Measurements from ENCODE around the gene AGPAT1.
A peak's percentile ranks its signal among the peaks of the same experiment; 100 is the strongest.

The AGPAT1 gene

DNA sequence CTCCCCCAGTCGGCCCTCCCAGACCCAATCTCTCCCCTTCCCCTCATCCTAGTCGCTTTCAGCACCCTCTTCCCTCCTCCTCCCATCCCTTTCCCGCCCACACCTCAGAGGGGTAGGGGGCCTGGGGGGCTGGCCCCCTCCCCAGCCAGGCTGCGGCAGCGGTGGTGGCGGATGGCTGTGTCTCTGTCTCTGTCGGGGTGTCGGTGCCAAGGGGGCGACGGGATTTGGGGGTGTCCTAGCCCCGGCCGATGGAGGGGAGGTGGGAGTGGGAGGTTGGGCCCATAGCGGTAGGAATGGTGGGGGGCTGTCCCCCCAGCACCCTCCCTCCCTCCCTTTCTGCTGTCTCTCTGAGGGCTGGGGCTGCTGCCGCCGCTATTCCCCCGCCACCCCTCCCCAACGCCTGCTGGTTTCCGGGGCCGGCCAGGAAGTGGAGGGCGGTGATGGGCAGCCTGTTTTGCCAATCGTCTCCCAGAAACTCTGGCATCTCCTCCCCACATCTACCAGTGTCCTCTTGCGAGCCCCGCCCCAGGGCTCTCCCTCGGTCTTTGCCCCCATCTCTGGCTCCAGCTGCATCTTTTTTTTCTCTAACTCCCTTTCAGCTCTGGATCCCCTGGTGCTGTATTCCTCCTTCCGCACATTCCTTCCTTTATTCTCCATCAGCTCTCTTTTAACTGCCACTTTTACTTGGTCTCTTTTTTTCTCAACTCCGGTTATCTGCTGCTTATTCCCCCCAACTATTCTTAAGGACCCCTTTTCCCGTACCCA is at the start of gene AGPAT1:
Gene AGPAT1 (minus strand): TSS at position 374 of the 765 bp plus-strand sequence. CDS start 4,588 bp downstream, outside the sequence.
- H3K36me3 ChIP-seq (ENCODE audit: control insufficient read depth, insufficient read depth, low read length): peaks cover 5% of the 10 kb centered on the region; the same call in 1 of the 2 replicates
- no peak for DNase-seq (ENCODE audit: low read depth, low spot score)
- no CpG with 5 or more reads among the region's 27 CpGs for WGBS (ENCODE audit: insufficient coverage, insufficient read length)
- H3K27ac ChIP-seq (ENCODE audit: low read length): peak within 1 kb of the TSS; percentile 49
- H3K27me3 ChIP-seq (ENCODE audit: control insufficient read depth, insufficient read depth, low read length): no peaks in the 10 kb centered on the region
- H3K9me3 ChIP-seq (ENCODE audit: control insufficient read depth, insufficient read depth, low read length): no peaks in the 10 kb centered on the region
- peak within 1 kb of the TSS; percentile 98 for H3K4me3 ChIP-seq (ENCODE audit: low read length)
- H3K4me1 ChIP-seq (ENCODE audit: control insufficient read depth, insufficient read depth, low read length): peaks cover 2% of the 10 kb centered on the region; the same call in 1 of the 2 replicates

DNA sequence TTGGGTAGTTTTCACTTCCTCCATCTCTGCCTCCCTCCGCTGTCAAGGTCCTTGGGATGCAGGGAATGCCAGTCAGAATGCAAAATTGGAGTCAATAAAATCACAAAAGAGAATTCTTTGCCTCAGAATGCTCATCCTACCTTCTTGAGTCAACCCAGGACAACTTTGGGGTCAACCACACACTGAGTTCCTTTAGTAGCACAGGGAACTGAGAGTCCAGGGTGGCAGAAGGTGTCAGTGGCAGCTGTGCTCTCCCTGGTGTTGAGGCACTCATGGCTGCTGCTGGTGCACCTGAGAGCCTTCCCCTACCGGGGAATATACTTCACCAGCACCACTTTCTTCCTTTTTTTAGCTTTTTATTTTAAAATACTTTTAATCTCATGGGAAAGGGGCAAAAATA is 48.8 kb upstream of the AGPAT1 start:
- Histone ChIP-seq H3K36me3 (ENCODE audit: control insufficient read depth, insufficient read depth, low read length) (no peaks in the 10 kb centered on the region), H3K4me3 (ENCODE audit: low read length) (no peak overlapping the region), H3K4me1 (ENCODE audit: control insufficient read depth, insufficient read depth, low read length) (no peaks in the 10 kb centered on the region; the same call in 1 of the 2 replicates), H3K9me3 (ENCODE audit: control insufficient read depth, insufficient read depth, low read length) (no peaks in the 10 kb centered on the region), H3K27me3 (ENCODE audit: control insufficient read depth, insufficient read depth, low read length) (no peaks in the 10 kb centered on the region), H3K27ac (ENCODE audit: low read length) (no peak overlapping the region)
- WGBS (ENCODE audit: insufficient coverage, insufficient read length): no CpG with 5 or more reads among the region's 2 CpGs
- no peak for DNase-seq (ENCODE audit: low read depth, low spot score)

DNA sequence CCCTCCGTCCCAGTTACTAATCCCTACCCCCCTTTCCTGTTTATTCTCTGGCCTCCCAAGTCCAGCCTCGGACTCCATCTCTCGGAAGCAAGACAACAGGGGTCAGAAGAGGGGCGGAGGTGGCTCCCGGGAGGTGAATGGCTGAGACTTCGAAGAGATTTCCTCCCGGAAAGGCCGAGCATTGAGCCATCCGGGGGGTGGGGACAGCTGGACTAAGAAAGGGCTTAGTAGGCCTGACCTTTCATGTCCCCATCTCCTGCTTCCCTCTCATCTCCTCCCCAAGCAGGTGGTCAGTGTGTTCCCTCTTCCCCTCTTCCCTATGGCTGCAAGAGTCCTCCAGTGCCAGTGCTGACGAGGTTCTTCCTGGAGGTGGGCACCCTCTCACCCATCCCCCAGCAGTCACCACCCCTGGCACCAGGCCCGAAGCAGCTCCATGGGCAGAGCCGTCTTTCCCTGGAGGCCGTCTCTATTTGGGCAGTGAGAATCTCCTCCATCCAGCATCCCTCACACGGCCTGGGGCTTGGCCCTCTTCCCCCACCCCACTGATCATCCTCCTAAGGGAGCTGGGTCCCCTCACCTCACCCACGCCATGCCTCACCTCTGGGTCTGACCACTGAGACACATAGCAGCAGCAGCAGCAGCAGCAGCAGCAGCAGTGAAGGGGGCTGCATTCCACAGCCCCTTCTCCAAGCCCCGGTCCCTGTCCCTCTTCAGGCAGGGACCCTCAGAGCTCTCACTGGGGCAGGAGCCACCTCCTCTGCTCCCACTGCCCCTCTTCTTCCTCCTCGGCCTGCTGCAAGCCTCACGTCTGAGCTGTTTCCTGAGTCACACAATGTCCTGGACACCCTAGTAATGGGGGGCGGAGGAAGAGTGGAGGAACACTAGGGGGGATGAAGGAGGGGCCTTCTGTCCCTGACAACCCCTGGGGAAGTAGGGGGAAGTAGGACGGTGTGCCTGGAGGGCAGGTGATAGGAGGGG is 47.7 kb upstream of the AGPAT1 start, which contains the start of gene NOTCH4:
Gene NOTCH4 (minus strand): TSS at position 810 of the 978 bp plus-strand sequence. CDS start 139 bp downstream, at position 671.
- no peak within 1 kb of the TSS for H3K4me3 ChIP-seq (ENCODE audit: low read length)
- H3K27me3 ChIP-seq (ENCODE audit: control insufficient read depth, insufficient read depth, low read length): no peaks in the 10 kb centered on the region
- H3K27ac ChIP-seq (ENCODE audit: low read length): no peak within 1 kb of the TSS
- no CpG with 5 or more reads among the region's 20 CpGs for WGBS (ENCODE audit: insufficient coverage, insufficient read length)
- DNase-seq (ENCODE audit: low read depth, low spot score): no peak
- H3K4me1 ChIP-seq (ENCODE audit: control insufficient read depth, insufficient read depth, low read length): no peaks in the 10 kb centered on the region; the same call in 1 of the 2 replicates
- no peaks in the 10 kb centered on the region for H3K36me3 ChIP-seq (ENCODE audit: control insufficient read depth, insufficient read depth, low read length)
- no peaks in the 10 kb centered on the region for H3K9me3 ChIP-seq (ENCODE audit: control insufficient read depth, insufficient read depth, low read length)

GRCh38 chr6:32222333-32223230 is 46.7 kb upstream of the AGPAT1 start:
- H3K27me3 ChIP-seq (ENCODE audit: control insufficient read depth, insufficient read depth, low read length): no peaks in the 10 kb centered on the region
- H3K4me1 ChIP-seq (ENCODE audit: control insufficient read depth, insufficient read depth, low read length): no peaks in the 10 kb centered on the region; the same call in 1 of the 2 replicates
- H3K36me3 ChIP-seq (ENCODE audit: control insufficient read depth, insufficient read depth, low read length): no peaks in the 10 kb centered on the region
- WGBS (ENCODE audit: insufficient coverage, insufficient read length): no CpG with 5 or more reads among the region's 8 CpGs
- no peaks in the 10 kb centered on the region for H3K9me3 ChIP-seq (ENCODE audit: control insufficient read depth, insufficient read depth, low read length)
- no peak overlapping the region for H3K27ac ChIP-seq (ENCODE audit: low read length)
- H3K4me3 ChIP-seq (ENCODE audit: low read length): no peak overlapping the region
- DNase-seq (ENCODE audit: low read depth, low spot score): no peak

GRCh38 chr6:32220021-32220420 is 44.1 kb upstream of the AGPAT1 start:
- Histone ChIP-seq H3K27ac (ENCODE audit: low read length) (no peak overlapping the region), H3K4me3 (ENCODE audit: low read length) (no peak overlapping the region), H3K36me3 (ENCODE audit: control insufficient read depth, insufficient read depth, low read length) (no peaks in the 10 kb centered on the region), H3K27me3 (ENCODE audit: control insufficient read depth, insufficient read depth, low read length) (no peaks in the 10 kb centered on the region), H3K9me3 (ENCODE audit: control insufficient read depth, insufficient read depth, low read length) (no peaks in the 10 kb centered on the region), H3K4me1 (ENCODE audit: control insufficient read depth, insufficient read depth, low read length) (no peaks in the 10 kb centered on the region; the same call in 1 of the 2 replicates)
- WGBS (ENCODE audit: insufficient coverage, insufficient read length): no CpG with 5 or more reads among the region's 4 CpGs
- DNase-seq (ENCODE audit: low read depth, low spot score): no peak

GRCh38 chr6:32218167-32218566 is 42.3 kb upstream of the AGPAT1 start:
- no peaks in the 10 kb centered on the region; the same call in 1 of the 2 replicates for H3K4me1 ChIP-seq (ENCODE audit: control insufficient read depth, insufficient read depth, low read length)
- H3K36me3 ChIP-seq (ENCODE audit: control insufficient read depth, insufficient read depth, low read length): no peaks in the 10 kb centered on the region
- no peak overlapping the region for H3K27ac ChIP-seq (ENCODE audit: low read length)
- no peak overlapping the region for H3K4me3 ChIP-seq (ENCODE audit: low read length)
- no peaks in the 10 kb centered on the region for H3K9me3 ChIP-seq (ENCODE audit: control insufficient read depth, insufficient read depth, low read length)
- no peak for DNase-seq (ENCODE audit: low read depth, low spot score)
- no peaks in the 10 kb centered on the region for H3K27me3 ChIP-seq (ENCODE audit: control insufficient read depth, insufficient read depth, low read length)
- no CpG with 5 or more reads among the region's 7 CpGs for WGBS (ENCODE audit: insufficient coverage, insufficient read length)

- DNase-seq (ENCODE audit: low read depth, low spot score): no peak
- H3K4me1 ChIP-seq (ENCODE audit: control insufficient read depth, insufficient read depth, low read length): no peaks in the 10 kb centered on the region; the same call in 1 of the 2 replicates
- H3K4me3 ChIP-seq (ENCODE audit: low read length): no peak overlapping the region
- no peak overlapping the region for H3K27ac ChIP-seq (ENCODE audit: low read length)
- H3K9me3 ChIP-seq (ENCODE audit: control insufficient read depth, insufficient read depth, low read length): no peaks in the 10 kb centered on the region
- no peaks in the 10 kb centered on the region for H3K27me3 ChIP-seq (ENCODE audit: control insufficient read depth, insufficient read depth, low read length)
- no CpG with 5 or more reads among the region's 11 CpGs for WGBS (ENCODE audit: insufficient coverage, insufficient read length)
- H3K36me3 ChIP-seq (ENCODE audit: control insufficient read depth, insufficient read depth, low read length): no peaks in the 10 kb centered on the region
These were observed 41.1 kb upstream of the AGPAT1 start for GRCh38 chr6:32216998-32217397.

GRCh38 chr6:32216285-32216684 is 40.4 kb upstream of the AGPAT1 start:
- no CpG with 5 or more reads among the region's 10 CpGs for WGBS (ENCODE audit: insufficient coverage, insufficient read length)
- no peaks in the 10 kb centered on the region; the same call in 1 of the 2 replicates for H3K4me1 ChIP-seq (ENCODE audit: control insufficient read depth, insufficient read depth, low read length)

GRCh38 chr6:32215617-32216016 is 39.7 kb upstream of the AGPAT1 start:
- no peaks in the 10 kb centered on the region for H3K9me3 ChIP-seq (ENCODE audit: control insufficient read depth, insufficient read depth, low read length)
- no CpG with 5 or more reads among the region's 4 CpGs for WGBS (ENCODE audit: insufficient coverage, insufficient read length)
- DNase-seq (ENCODE audit: low read depth, low spot score): no peak
- H3K4me1 ChIP-seq (ENCODE audit: control insufficient read depth, insufficient read depth, low read length): no peaks in the 10 kb centered on the region
- H3K36me3 ChIP-seq (ENCODE audit: control insufficient read depth, insufficient read depth, low read length): no peaks in the 10 kb centered on the region
- no peaks in the 10 kb centered on the region for H3K27me3 ChIP-seq (ENCODE audit: control insufficient read depth, insufficient read depth, low read length)
- no peak overlapping the region for H3K27ac ChIP-seq (ENCODE audit: low read length)
- H3K4me3 ChIP-seq (ENCODE audit: low read length): no peak overlapping the region

More at GRCh38 chr6:32216285-32216684, 40.4 kb upstream of the AGPAT1 start:
- Histone ChIP-seq H3K36me3 (ENCODE audit: control insufficient read depth, insufficient read depth, low read length) (no peaks in the 10 kb centered on the region), H3K27ac (ENCODE audit: low read length) (no peak overlapping the region), H3K27me3 (ENCODE audit: control insufficient read depth, insufficient read depth, low read length) (no peaks in the 10 kb centered on the region), H3K9me3 (ENCODE audit: control insufficient read depth, insufficient read depth, low read length) (no peaks in the 10 kb centered on the region), H3K4me3 (ENCODE audit: low read length) (no peak overlapping the region)
- no peak for DNase-seq (ENCODE audit: low read depth, low spot score)
